Stimulated activated CD4-positive, alpha-beta T cell treated with anti-CD3 and anti-CD28 coated beads, Interleukin-4, amount 100 ng/mL, for 48 hours (primary cell): ENCODE measurements around the gene BRD8.
"Not testable (repeated sequence)": the region's sequence is repeated elsewhere in the genome, so short reads cannot be mapped to it uniquely, and the experiment has no call there.

Source experiments
- DNase-seq, 2 donors: peaks; one replicate each; pipeline ENCODE4 v3.0.0-alpha.2; 2020; ENCODE audit warnings: low read depth in 2 of 2

The BRD8 gene

GRCh38 chr5:138178516-138179276, at the start of gene BRD8, which contains the start of gene KIF20A:
Gene BRD8 (minus strand): TSS chr5:138178630. CDS start chr5:138178614, 16 bp downstream.
Gene KIF20A (plus strand): TSS chr5:138179112. CDS start chr5:138179681, 569 bp downstream.
- DNase-seq, result peak; percentile 82 to 91

DNA sequence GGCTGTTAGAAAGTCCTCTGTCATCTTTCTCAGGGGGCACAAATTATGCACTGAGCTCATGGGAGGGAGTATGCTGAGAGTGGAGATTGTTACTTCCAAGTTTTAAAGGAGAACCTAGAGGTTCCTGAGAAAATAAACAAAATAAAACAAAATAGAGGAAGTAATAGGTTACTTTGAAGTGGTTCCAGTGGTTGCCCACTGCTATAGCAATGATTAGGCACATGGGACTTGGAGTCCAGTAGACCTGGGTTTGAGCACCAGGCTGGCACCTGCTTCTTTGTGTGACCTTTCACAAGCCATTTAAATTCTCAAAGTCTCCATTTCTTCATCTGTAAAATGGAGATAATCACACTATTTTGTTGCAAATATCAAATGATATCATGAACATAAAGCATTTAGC, 48.5 kb upstream of the BRD8 start:
- no peak for DNase-seq

DNA sequence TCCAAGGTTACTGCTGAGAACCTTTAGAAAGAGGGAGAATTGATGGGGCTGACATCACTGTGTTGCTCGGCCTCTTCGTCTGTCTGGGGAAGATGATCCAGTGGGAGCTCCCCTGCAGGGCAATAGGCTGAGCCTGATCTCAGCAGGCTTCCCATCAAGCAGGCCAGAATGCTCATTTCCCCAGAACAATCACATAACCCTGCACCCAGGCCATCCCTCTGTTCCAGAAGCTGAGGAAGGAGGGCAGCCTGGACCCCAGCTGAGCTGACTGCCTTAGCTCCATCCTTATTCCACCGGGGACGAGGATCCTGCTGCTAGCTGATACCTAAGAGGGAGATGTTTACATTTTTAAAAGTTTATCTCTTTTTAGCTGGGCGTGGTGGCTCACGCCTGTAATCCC, 46.3 kb upstream of the BRD8 start:
- DNase-seq, result no peak

DNA sequence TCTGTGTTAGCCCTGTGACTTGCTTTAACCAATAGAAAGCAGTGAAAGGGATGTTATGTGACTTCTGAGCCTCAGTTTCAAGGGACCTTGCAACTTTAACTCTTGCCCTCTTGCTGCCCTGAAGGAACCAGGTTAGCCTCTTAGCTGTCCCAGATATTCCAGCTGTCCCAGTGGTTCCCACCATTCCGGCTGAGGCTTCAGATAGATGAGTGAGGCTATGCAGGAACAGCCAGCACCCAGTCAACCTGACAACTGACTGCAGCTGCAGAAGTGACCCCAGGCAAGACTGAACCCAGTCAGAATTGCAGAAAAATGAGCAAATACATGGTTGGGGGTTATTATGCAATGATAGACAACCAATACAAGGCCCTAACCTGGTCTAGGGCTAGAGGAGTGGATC, 45.1 kb upstream of the BRD8 start:
- DNase-seq, result no peak

DNA sequence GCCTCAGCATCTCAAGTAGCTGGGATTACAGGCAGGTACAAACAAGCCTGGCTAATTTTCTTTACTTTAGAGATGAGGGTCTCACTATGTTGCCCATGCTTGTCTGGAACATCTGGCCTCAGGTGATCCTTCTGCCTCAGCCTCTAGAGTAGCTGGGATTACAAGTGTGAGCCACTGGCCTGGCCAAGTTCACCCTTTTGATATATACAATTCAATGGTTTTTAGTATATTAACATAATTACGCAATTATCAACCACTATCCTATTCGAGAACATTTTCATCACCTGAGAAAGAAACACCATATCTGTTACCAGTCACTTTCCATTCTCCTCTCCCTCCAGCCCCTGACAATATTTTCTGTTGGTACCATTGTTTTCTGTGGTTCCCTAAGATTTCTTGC, 38.4 kb upstream of the BRD8 start:
- no peak for DNase-seq

- peak; percentile 80 to 84 for DNase-seq
Measured at GRCh38 chr5:138213161-138214029, 35.0 kb upstream of the BRD8 start, which contains the start of gene CDC23. Gene CDC23 (minus strand): TSS chr5:138213323. CDS start chr5:138213312, 11 bp downstream.

DNA sequence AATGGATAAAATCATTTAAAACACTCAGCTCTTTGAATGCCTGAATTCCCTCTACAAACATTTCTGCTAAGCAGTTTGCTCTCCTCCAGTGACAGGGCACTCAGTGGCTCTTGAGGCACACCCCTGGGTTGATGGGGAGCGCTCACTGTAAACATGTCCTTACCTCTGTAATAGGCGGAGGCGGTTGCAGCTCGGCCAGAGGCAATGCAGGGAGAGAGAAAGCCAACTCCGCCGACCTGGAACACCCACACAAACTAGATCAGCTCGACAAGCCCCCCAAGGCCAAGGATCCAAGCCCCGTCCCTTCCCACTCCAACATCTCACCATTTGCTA, 34.4 kb upstream of the BRD8 start:
- DNase-seq, result peak; percentile 7 to 11

DNA sequence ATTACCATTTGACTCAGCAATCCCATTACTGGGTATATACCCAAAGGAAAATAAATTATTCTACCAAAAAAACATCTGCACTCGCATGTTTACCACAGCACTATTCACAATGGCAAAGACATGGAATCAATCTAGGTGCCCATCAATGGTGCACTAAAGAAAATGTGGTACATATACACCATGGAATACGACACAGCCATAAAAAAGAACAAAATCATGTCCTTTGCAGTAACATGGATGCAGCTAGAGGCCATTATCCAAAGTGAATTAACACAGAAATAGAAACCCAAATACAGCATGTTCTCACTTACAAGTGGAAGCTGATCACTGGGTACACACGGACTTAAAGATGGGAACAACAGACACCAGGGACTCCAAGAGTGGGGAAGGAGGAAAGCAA, 32.6 kb upstream of the BRD8 start:
- DNase-seq, result no peak

DNA sequence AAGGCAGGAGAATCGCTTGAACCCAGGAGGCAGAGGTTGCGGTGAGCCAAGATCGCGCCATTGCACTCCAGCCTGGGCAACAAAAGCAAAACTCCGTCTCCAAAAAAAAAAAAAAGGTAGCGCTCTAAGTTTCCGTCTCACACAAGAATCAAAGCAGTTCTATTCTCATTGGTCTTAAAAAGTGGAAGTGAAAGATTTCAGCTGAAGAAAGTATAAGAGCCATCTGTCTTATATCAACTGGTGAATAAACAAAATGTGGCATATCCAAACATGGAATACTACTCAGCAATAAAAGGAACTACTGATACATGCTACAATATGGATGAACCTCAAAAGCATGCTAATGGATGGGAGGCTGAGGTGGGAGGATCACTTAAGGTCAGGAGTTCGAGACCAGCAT, 15.4 kb upstream of the BRD8 start:
- DNase-seq, result not testable (repeated sequence)

DNA sequence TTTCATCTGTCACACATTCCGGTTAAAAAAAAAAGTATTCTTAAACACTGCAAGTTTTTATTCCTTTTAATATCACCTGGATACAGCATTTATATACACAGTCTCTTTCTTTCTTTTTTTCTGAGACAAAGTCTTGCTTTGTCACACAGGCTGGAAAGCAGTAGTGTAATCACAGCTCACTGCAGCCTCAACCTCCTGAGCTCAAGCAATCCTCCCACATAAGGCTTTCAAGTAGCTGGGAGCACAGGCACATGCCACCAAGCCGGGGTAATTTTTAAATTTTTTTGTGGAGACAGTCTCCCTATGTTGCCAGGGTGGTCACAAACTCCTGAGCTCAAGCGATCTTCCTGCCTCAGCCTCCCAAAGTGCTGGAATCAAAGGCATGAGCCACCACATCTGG, 14.4 kb upstream of the BRD8 start:
- no peak for DNase-seq

- no peak for DNase-seq
Measured at GRCh38 chr5:138188626-138189025, 10.2 kb upstream of the BRD8 start.

DNA sequence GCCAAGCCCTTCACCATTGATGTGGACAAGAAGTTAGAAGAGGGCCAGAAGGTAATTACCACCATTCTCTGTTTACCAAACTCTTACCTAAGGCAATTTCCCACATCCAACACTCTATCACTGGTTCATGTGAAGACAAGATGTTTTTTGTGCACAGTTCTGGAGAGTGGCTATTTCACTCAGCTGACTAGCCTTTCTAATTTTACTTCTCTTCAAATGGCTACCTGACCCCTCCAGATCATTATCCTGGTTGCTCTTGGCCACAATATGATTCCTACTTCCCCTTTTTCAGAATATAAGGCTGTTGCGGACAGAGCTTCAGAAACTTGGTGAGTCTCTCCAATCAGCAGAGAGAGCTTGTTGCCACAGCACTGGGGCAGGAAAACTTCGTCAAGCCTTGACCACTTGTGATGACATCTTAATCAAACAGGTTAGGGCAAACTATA, 7.6 kb upstream of the BRD8 start:
- DNase-seq, result no peak

DNA sequence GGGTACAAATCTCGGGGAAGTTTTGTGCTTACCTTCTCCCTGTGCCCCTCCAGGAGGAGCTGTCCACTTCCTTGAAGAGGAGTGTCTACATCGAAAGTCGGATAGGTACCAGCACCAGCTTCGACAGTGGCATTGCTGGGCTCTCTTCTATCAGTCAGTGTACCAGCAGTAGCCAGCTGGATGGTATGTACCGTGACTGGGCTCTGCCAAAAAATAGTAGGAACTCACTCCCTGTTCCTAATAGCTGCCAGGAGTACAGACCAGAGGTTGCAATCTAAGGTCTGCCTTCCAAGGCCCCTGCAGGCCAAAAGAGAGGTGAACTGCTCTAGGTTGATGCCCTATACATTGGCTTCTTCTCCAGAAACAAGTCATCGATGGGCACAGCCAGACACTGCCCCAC, 4.4 kb upstream of the BRD8 start:
- DNase-seq, result no peak

GRCh38 chr5:138180841-138181240, 2.4 kb upstream of the BRD8 start:
- DNase-seq, result no peak

DNA sequence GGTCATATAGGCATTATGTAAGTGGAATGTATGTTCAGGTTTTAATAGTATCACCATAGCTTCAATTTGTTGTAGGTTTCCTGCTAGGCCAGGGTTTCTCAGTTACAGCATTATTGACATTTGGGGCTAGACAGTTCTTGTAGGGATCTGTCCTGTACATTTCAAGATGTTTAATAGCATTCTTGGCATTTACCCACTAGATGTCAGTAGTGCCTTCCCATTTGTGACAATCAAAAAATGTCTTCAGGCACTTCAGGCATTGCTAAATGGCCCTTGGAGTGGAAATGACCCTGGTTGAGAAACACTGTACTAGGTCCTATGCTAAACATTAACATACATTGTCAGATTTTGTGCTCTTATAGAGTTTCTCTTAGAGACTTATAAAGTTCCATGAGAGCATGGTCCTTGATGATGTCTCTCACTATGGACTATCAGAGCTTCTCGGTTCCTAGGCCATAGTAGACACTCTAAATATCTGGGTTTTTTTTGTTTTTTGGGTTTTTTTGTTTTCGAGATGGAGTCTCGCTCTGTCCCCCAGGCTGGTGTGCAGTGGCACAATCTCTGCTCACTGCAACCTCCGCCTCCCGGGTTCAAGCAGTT, 1.9 kb upstream of the BRD8 start:
- no peak for DNase-seq

DNA sequence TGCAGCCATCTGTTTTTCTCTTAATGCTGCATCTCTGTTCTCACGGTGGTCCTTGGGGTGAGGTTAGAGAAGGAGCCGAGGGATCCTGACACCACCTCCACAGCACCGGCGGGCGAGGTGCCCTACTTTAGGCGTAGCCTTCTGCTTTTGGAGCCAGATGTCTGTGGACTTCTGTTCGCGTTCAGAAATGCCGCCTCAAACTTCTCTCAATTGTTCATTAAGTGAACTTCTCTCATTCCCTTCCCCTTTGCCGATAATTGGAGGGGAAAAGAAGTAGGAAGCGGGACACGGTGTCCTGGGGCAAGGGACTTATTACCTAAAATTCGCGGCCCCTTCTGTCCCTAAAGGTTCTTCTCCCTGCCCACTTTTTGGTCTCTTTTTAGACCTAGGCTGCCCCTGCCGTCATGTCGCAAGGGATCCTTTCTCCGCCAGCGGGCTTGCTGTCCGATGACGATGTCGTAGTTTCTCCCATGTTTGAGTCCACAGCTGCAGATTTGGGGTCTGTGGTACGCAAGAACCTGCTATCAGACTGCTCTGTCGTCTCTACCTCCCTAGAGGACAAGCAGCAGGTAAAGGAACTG, 937 bp upstream of the BRD8 start:
- peak in 1 of 2 donors; percentile 9 for DNase-seq

- DNase-seq, result peak; percentile 10 to 17
Measured at GRCh38 chr5:138177941-138178515, 402 bp downstream of the BRD8 start.

DNA sequence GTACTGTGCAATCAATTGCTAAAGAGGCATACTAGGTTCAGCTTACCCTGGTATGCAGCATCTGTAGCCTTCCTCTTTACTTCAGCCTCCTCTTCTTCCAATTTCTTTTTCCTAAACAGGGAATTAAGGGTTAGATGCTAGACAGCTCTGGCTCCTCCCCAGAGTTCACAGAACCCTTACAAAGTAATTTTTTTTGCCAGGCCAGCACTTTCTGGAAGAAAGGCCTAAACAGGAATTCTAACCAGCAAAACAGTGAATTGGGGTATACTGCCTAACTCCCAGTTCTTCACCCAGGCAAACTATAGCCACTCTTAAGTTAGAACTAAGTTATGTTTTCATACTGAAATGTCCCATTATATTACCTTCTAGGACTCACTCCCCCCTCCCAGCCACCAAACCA, 8.1 kb downstream of the BRD8 start:
- DNase-seq, result no peak

GRCh38 chr5:138169124-138169523, 9.3 kb downstream of the BRD8 start:
- DNase-seq, result no peak

- no peak for DNase-seq
Measured at GRCh38 chr5:138163721-138164120, 14.7 kb downstream of the BRD8 start.

- DNase-seq, result no peak
Measured at GRCh38 chr5:138160706-138161105, 17.7 kb downstream of the BRD8 start.

DNA sequence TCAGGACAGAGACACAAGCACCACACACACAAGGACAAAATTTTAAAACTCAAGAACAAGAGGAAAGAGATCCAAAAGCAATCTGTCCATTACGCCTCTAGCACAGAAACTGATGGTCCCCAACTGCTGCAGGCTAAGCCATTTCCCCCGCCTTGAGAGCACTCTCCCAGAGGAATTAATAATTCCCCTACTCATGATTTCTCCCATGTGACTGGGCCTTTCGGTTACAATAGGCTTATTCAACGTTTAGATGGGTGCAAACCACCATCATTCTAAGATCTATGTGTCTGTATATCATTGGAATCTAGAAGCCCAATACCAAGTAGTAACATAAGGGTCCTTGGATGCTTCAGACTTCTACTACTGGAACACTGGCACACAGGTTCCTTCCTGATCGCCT, 18.8 kb downstream of the BRD8 start:
- DNase-seq, result no peak
